SK-MEL-5 (cell line): Measurements from ENCODE around the gene TOMM6. TPM values are rescaled to one million over a fixed set of nuclear protein-coding genes. Genes with fewer than 3 reads are reported as not detected.

Experiments used
- DNase-seq: peaks from one replicate; pipeline ENCODE4 v3.0.0-alpha.2; 2016; ENCODE audit warnings: low read depth, low spot score
- in situ Hi-C: cut with HindIII; loops from 2 replicates; pipeline ENCODE4 v1.10.0; 2016; ENCODE audit warnings: low sequenced_read_pairs, high pct_unique_total_duplicates, low pct_unique_long_range_greater_than_20kb
- total RNA-seq: library from RNA; depleted of rRNA; stranded (reverse); fragments of >200 nt; shearing (Covaris generic); gene quantifications from 2 replicates; pipeline ENCODE4 v1.2.3, GENCODE V29; 2014

The TOMM6 gene
- total RNA-seq, 1 experiment from 2014 or later: 164 TPM

GRCh38 chr6:41779788-41780550, 7.5 kb upstream of the TOMM6 start, which contains the start of gene FRS3:
TSS of gene FRS3 (minus strand) at chr6:41779900. CDS start at chr6:41776987, 2,913 bp downstream.
- in situ Hi-C loops: no loop called here
- peak; percentile 92 for DNase-seq

GRCh38 chr6:41780551-41781365, 6.7 kb upstream of the TOMM6 start, which contains the start of gene PRICKLE4:
TSS of gene PRICKLE4 (plus strand) at chr6:41780782. CDS start at chr6:41783474, 2,692 bp downstream.
- no peak for DNase-seq
- in situ Hi-C loops: no loop called here

- in situ Hi-C loops: no loop called here
- DNase-seq: no peak
These were observed 6.1 kb upstream of the TOMM6 start for GRCh38 chr6:41781366-41781730.

DNA sequence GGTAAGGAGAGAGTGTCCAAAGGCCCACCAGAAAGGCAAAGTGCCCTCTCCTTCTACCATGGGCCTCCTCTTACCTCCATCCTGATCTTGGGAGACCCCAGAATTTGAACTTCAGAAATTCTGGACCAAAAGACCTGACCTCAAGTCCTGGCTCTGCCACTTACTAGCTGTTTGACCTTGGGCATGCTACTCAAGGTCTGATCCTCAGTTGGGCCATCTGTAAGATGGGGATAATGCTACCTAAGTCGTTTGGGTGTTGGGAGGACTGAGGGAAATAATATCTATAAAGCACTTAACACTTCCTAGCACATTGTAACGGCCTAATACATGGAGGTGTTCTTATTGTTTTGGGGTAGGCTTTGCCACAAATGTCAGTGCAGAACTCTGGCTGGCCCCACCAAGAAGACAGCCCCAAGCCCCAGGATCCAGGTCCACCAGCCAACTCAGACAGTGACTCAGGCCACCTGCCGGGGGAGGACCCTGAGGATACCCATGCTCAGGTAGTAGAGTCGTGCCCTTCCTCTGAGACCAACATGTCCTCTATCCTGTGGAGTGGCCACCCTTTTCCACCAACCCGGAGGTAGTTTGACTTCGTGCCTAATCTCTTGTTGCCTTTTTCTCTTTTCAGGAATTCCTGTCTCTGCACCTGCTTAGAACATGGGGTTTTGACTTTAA, 4.3 kb upstream of the TOMM6 start:
- in situ Hi-C loops: no loop called here
- DNase-seq: no peak

GRCh38 chr6:41784581-41785171, 2.8 kb upstream of the TOMM6 start:
- DNase-seq: no peak
- in situ Hi-C loops: no loop called here

DNA sequence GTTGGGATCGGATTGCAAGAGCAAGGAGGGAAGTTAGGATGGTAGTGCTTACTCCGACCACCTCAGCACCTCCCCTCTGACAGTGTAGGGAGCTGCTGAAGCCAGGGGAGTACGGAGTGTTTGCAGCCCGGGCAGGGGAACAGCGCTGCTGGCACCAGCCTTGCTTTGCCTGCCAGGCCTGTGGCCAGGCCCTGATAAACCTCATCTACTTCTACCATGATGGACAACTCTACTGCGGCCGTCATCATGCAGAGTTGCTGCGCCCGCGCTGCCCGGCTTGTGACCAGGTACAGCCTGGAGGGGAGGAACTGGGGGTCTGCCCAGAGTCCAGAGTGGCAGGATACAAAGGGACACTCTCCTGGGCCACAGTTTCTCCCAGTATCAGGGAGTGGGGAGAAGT, 2.2 kb upstream of the TOMM6 start:
- no peak for DNase-seq
- in situ Hi-C loops: no loop called here

DNA sequence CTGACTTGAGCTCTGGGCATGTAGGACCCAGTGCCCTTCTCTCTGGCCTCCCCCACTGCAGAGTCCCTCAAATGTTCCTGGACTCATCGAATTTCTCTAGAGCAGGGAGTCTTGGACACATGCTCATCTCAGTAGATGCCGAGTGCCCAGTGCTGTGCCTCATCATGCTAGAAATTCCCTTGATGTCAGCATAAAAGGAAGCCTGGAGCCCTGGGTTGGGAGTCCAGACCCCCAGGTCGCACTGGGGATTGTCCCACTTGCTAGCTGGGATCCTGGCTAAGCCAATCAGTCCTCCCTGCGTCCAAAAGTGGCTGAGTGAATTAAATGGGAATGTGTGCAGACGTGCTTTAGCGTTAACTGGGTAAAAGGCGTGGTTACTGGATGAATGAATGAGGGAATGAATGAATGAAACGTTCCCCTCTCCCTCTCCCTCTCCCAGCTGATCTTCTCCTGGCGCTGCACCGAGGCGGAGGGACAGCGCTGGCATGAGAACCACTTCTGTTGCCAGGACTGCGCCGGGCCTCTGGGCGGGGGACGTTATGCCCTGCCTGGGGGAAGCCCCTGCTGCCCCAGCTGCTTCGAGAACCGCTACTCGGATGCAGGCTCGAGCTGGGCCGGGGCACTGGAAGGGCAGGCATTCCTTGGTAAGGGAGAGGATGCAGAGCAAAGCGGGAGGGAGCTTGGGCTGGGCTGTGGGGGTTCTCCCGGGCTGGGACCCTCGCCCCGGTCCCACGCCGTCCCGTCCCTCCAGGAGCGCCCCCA, 1.6 kb upstream of the TOMM6 start:
- no peak for DNase-seq
- in situ Hi-C loops: no loop called here

DNA sequence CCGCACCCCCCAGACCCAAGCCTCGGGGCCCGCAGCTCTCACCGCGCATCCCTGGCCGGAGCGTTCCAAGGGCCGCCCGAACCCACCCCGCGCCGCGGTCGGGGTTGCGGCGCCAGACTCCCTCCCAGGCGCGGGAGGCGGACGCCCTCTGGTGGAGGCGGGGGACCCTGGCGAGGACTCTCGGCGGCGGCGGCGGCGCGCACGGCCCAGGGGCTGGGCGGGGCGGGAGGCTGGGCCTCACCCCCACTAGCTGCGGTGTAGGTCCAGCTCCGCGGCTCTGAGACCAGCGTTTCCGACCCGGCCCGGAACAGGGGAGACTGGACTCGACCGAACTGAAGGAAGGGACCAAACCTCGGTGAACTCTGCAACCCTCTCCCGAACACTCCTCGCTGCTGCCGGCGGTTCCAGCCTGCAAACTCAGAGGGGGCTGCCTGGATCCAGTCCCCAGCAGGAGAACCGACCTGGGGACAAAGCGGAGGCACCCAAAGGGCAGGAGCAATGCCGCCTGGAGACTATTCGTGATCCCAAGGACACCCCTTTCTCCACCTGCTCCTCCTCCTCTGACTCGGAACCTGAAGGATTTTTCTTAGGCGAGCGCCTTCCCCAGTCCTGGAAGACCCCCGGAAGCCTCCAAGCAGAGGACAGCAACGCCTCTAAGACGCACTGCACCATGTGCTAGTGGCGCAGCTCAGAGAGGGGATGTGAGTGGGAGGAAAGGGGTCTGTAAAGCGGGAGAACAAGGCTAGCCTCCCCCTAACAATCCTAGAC, 859 bp upstream of the TOMM6 start:
- DNase-seq: peak; percentile 74
- in situ Hi-C loops: no loop called here

GRCh38 chr6:41789390-41789724, 1.9 kb downstream of the TOMM6 start:
- in situ Hi-C loops: no loop called here
- no peak for DNase-seq

DNA sequence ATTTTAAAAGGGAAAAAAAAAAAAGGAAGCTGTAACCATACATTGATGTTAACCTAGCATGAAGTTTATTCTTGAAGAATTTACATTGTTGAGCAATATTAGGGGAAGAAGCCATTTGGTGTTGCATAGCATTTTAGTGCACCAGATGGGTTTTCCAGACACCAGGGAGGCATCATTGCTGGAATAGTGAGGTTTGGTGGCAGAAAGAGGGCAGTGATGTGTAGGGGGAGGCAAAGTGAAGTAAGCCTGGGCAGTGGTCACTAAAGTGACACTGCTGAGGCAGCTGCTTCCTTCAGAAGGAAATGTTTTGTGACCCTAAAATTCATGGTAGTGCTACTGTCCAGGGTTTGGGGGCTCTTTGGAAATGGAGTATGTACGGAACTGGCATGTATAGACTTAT, 2.6 kb downstream of the TOMM6 start:
- in situ Hi-C loops: no loop called here
- DNase-seq: no peak

- DNase-seq: no peak
- in situ Hi-C loops: no loop called here
These were observed 3.8 kb downstream of the TOMM6 start for GRCh38 chr6:41791305-41791704.

DNA sequence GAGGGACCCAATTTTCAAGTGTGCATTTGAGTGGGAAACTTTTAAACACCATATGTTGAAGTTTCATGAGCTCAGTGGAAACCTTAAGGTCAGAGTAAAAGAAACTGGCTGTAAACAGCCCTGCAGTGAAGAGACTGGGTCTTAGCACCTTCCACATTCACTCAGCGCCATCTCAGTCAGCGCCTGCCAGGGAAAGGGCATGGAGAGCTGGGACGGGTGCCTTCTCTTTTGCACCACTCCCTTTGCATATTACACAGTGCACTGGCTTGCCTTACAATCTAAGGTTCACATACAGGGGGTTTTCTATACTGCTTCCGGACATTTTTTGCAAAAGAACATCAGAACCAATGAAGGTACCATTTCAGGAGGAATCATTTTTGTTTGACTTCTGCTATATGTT, 4.5 kb downstream of the TOMM6 start:
- no peak for DNase-seq
- in situ Hi-C loops: no loop called here

DNA sequence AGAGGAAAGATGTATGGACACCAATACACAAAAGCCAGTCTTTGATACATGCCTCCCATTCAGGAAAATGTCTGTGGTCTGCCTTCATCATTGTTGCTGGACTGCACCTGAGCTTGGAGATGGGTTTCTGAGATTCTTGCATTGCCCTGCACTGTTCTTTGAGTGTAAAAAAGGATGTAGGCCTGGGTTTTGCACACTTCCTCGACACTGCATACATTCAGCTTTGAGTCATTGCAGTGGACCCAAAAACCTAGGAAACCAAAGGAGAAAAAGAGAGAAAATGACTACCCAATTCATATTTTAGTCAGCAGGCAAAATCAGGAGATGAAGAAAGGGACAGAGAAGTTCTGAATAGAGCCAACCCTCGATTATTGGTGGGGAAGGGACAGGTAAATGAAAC, 9.0 kb downstream of the TOMM6 start:
- in situ Hi-C loops: no loop called here
- DNase-seq: no peak

- in situ Hi-C loops: no loop called here
- DNase-seq: no peak
These were observed 11.5 kb downstream of the TOMM6 start for GRCh38 chr6:41798901-41799558.

- no peak for DNase-seq
- in situ Hi-C loops: no loop called here
These were observed 12.0 kb downstream of the TOMM6 start for GRCh38 chr6:41799559-41799911.

DNA sequence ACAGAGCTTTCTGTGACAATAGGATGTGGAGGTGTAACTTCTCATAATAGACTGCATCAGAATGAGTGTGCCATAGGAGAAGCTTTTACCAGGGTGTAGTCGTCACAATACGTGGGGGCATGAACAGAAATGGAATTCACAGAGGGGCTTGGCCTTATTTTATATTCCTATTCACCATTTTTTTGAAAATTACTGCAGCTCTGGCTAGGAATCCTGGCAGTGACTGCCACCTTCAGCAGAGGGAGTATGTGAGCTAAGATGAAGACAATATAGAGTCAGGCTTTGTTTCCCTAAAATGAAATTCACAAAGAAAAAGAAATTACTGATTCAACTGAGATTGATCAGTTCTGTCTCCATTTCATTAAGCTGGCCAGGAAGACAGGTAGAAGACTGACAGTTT, 13.9 kb downstream of the TOMM6 start:
- in situ Hi-C loops: no loop called here
- DNase-seq: peak; percentile 56
